Right cardiac atrium (tissue), 5 donors: ENCODE data around the gene TAF10. TPM values are rescaled to one million over a fixed set of nuclear protein-coding genes. Genes with fewer than 3 reads are reported as not detected.
A peak's percentile ranks its signal among the peaks of the same experiment; 100 is the strongest.

ENCODE experiments used
- ATAC-seq, 2 donors: fragments of 200-7000 bp; cut with Tn5 transposase; one replicate each; pipeline versions ENCODE4 v1.8.0 to v1.9.1; 2020; ENCODE audit warnings: moderate library complexity in 2 of 2, mild to moderate bottlenecking in 1 of 2
- DNase-seq, 3 donors: peaks; one replicate each; pipeline ENCODE4 v3.0.0-alpha.2; 2020
- H3K27ac ChIP-seq: one replicate; pipeline ENCODE4 v1.5.1; 2013; ENCODE audit warnings: mild to moderate bottlenecking, low read length, control low read depth, moderate library complexity
- H3K27me3 ChIP-seq: one replicate; pipeline ENCODE4 v1.6.1; 2013; ENCODE audit not compliant: control insufficient read depth, insufficient read depth
- H3K4me1 ChIP-seq: one replicate; pipeline ENCODE4 v1.6.1; 2013; ENCODE audit warnings: low read length; ENCODE audit not compliant: control insufficient read depth, insufficient read depth
- H3K4me3 ChIP-seq: one replicate; pipeline ENCODE4 v1.5.1; 2013; ENCODE audit warnings: low read length, control low read depth
- H3K9me3 ChIP-seq: one replicate; pipeline ENCODE4 v1.6.1; 2013; ENCODE audit warnings: low read length; ENCODE audit not compliant: control insufficient read depth
- WGBS: extraction: QIAGEN DNeasy Blood & Tissue Kit; methylation state at CpG from one replicate; pipeline ENCODE4 v1.1.7; 2013; 5-methylcytosine and 5-hydroxymethylcytosine counted together
- intact Hi-C, 4 donors: fragments of 100-400 bp; cut with DNase I; formaldehyde crosslinking; loops; one replicate each; pipeline versions ENCODE4 v1.11.0 to v1.14.0; 2022 to 2023
- polyA plus RNA-seq: library from polyadenylated mRNA; stranded (reverse); fragments of 200-250 nt; gene quantifications from one replicate; pipeline ENCODE4 v1.2.3, GENCODE V29; 2013
- total RNA-seq, 4 donors: library from RNA; stranded (reverse); fragmentation: NEBNext Ultra II Directional; extraction: Animal tissue kit (Norgen Biotek cat#: 25700); gene quantifications; one replicate each; pipeline ENCODE4 v1.2.1, GENCODE V29; 2021
- donor health status: healthy with polysubstance abuse.
- donor health status: DM: no; HTN: yes; CAD: no.
- donor health status: DM: no; HTN: no; CAD: no.
- donor health status: DM: no; HTN: yes; CAD: no; lungs with severe emphysema.
- donor health status: DM: yes; HTN: yes; CAD: no.

The TAF10 gene
- total and polyA plus RNA-seq, 5 donors = 96.9 to 115 (median 100) TPM

DNA sequence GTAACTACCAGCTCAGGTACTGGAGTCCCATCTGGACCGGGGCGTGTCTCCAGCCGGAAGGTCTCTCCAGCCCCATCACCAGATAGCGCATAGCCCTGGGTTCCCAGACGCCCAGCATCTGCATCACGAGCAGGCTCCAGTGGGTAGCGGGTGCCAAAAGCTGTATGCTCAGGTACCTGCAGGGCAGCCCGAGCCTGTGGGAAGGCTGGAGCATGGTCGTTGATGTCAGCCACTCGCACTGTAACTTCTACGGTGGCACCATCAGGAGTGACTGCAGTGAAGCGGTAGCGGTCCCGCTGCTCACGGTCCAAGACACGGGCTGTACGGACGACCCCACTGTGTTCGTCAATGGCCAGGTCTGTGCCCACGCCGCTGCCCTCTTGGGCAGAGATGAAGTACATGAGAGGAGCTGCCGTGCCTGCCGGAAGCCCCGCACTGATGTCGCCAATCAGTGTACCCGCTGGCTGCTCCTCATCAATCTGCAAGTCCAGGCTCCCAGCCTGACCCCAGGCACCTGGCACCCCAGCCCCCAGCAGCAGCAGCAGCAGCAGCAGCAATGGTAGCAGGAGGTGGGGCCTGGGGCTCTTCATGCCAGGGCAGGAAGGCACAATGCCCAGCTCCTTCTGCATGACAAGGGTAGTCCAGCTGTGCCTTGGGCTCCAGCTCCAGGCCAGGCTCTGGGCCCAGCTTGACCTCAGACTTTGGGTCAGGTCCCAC is 29.1 kb upstream of the TAF10 start:
- WGBS = 96% methylated on average over 26 of the region's 26 CpGs
- ATAC-seq = no peak
- Histone ChIP-seq H3K4me3 (no peak overlapping the region), H3K9me3 (no peaks in the 10 kb centered on the region), H3K27ac (no peak overlapping the region), H3K4me1 (peaks cover 7% of the 10 kb centered on the region), H3K27me3 (no peaks in the 10 kb centered on the region)
- DNase-seq = peak in 1 of 3 donors; percentile 50
- intact Hi-C loops = no loop called here

GRCh38 chr11:6640036-6640984 is 28.3 kb upstream of the TAF10 start:
- no peak overlapping the region for H3K27ac ChIP-seq
- no peak overlapping the region for H3K4me3 ChIP-seq
- WGBS = 95% methylated on average over 36 of the region's 36 CpGs
- ATAC-seq (no peak), DNase-seq (peak in 1 of 3 donors; percentile 46)
- peaks cover 12% of the 10 kb centered on the region for H3K4me1 ChIP-seq
- no peaks in the 10 kb centered on the region for H3K9me3 ChIP-seq
- intact Hi-C loops = no loop called here
- H3K27me3 ChIP-seq = no peaks in the 10 kb centered on the region

DNA sequence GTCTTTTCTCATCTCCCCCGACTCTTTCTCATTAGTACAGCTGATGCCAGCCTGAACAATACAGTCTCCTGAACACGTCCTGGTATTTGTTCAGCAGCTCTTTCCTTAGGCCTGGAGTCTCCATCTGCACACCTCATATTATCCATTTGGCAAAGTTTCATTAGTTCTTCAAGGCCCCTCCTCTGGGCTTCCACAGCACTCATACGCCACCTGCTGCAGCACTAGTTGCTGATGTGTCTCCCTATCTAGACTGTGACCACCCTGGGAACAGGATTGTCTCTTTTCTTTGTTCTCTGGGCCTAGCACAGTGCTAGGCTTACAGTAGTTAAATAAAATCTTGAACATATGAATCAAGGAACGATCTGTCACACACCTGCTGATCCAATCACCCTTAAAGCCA is 26.4 kb upstream of the TAF10 start:
- Histone ChIP-seq H3K9me3 (no peaks in the 10 kb centered on the region), H3K4me1 (peaks cover 12% of the 10 kb centered on the region), H3K27me3 (no peaks in the 10 kb centered on the region), H3K4me3 (no peak overlapping the region), H3K27ac (no peak overlapping the region)
- 60% methylated on average over 4 of the region's 4 CpGs for WGBS
- intact Hi-C loops = no loop called here
- no peak for ATAC-seq
- DNase-seq = no peak

DNA sequence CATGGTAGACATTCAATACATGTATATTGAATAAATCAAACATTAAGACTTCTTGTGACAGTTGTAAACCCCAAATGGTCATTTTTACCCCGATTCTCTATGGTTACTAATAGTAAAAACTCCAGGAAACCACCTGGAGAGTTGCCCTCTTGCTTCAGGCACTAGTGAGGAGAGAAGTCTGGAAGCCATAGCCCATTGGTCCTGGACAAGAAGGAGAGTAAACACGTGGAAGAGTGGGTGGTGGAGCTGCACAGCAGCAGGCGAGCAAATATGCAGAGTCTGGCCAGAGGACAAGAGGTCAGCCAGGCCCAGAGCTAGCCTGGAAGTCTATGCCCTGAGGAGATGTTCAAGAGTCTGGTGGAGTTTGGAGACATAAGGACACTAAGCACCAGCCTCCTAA is 25.9 kb upstream of the TAF10 start:
- intact Hi-C loops = no loop called here
- 24% methylated on average over 3 of the region's 3 CpGs for WGBS
- Histone ChIP-seq H3K27me3 (no peaks in the 10 kb centered on the region), H3K4me3 (no peak overlapping the region), H3K4me1 (peaks cover 12% of the 10 kb centered on the region), H3K27ac (no peak overlapping the region), H3K9me3 (no peaks in the 10 kb centered on the region)
- peak; percentile 61 to 86 (median 84) for DNase-seq
- peak; percentile 46 to 66 for ATAC-seq

DNA sequence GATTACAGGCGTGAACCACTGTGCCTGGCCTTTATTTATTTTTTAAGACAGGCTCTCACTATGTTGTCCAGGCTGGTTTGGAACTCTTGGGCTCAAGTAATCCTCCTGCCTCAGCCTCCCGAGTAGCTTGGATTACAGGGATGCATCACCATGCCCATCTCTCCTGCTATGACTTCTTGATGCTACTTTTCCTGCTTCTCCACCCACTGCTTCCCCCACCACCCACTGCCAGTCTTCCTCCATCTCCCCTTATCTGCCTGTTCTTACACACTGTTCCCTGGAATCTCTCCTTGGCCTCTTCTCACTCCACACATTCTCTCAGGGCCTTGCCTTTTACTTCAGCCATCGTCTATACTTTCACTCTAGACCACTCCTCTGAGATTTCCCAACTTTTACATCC is 24.5 kb upstream of the TAF10 start:
- peak overlapping the region; percentile 24 for H3K27ac ChIP-seq
- no peak for ATAC-seq
- WGBS = 75% methylated on average over 3 of the region's 3 CpGs
- intact Hi-C loops = no loop called here
- no peaks in the 10 kb centered on the region for H3K9me3 ChIP-seq
- no peak for DNase-seq
- H3K4me1 ChIP-seq = peaks cover 12% of the 10 kb centered on the region
- H3K4me3 ChIP-seq = no peak overlapping the region
- H3K27me3 ChIP-seq = no peaks in the 10 kb centered on the region

DNA sequence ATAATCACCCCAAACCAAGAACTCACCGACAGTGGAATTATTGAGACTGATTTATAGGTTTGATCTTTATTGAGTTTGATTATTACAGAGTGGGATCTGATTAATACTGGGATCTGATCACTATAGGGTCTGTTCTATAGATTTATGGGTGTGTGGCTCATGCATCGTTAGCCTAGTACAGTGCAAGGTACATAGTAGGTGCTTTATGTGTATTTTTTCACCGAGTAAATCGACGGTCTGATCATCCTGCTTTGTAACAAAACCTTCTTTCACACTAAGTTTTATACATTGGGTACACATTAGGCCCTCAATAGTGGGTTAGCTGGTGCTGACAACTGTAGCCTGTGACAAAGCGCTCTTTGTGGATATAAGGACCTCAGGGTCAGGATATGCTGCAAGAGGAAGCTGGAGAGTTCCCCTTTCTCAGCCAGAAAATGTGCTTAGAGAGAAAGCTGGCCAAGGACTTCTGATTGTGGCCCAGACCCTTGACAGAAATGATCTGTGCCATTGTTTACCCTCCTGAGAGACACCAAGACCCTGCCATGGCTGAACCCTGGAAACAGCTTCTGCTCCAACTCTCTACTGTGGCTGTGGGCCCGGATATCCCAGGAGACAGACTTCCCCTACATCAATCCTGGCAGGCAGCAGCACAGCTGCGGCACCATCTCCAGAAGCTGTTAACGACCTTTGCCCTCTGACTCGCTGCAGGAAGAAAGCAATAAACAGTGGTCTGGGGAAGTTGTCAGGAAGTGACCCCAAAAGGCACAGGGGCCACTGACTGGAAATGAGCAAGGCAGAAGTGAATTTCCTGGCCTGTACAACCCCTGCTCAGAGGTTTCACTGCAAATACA is 23.3 kb upstream of the TAF10 start:
- H3K9me3 ChIP-seq = no peaks in the 10 kb centered on the region
- peaks cover 12% of the 10 kb centered on the region for H3K4me1 ChIP-seq
- H3K27me3 ChIP-seq = no peaks in the 10 kb centered on the region
- ATAC-seq (peak; percentile 87 to 88), DNase-seq (peak; percentile 76 to 93 (median 90))
- WGBS = 31% methylated on average over 10 of the region's 10 CpGs
- no peak overlapping the region for H3K4me3 ChIP-seq
- peak overlapping the region; percentile 74 for H3K27ac ChIP-seq
- intact Hi-C loops = no loop called here

- DNase-seq = no peak
- H3K4me3 ChIP-seq = no peak overlapping the region
- 63% methylated on average over 1 of the region's 1 CpG for WGBS
- intact Hi-C loops = no loop called here
- no peaks in the 10 kb centered on the region for H3K27me3 ChIP-seq
- ATAC-seq = no peak
- H3K9me3 ChIP-seq = no peaks in the 10 kb centered on the region
- H3K27ac ChIP-seq = no peak overlapping the region
- H3K4me1 ChIP-seq = peaks cover 12% of the 10 kb centered on the region
These were observed 22.5 kb upstream of the TAF10 start for GRCh38 chr11:6634534-6634933.

GRCh38 chr11:6633422-6634408 is 21.7 kb upstream of the TAF10 start:
- H3K4me1 ChIP-seq = peaks cover 12% of the 10 kb centered on the region
- H3K9me3 ChIP-seq = no peaks in the 10 kb centered on the region
- H3K4me3 ChIP-seq = no peak overlapping the region
- DNase-seq = peak; percentile 51 to 87 (median 85)
- H3K27me3 ChIP-seq = no peaks in the 10 kb centered on the region
- intact Hi-C loops = no loop called here
- ATAC-seq = no peak
- WGBS = 75% methylated on average over 16 of the region's 16 CpGs
- H3K27ac ChIP-seq = no peak overlapping the region

- no peak overlapping the region for H3K27ac ChIP-seq
- intact Hi-C loops = no loop called here
- ATAC-seq = no peak
- WGBS = 91% methylated on average over 29 of the region's 29 CpGs
- peaks cover 9% of the 10 kb centered on the region for H3K4me1 ChIP-seq
- H3K27me3 ChIP-seq = no peaks in the 10 kb centered on the region
- peak in 1 of 3 donors; percentile 41 for DNase-seq
- H3K4me3 ChIP-seq = no peak overlapping the region
- no peaks in the 10 kb centered on the region for H3K9me3 ChIP-seq
These were observed 20.4 kb upstream of the TAF10 start for GRCh38 chr11:6632116-6633073.
